Iris pigment epithelial cell (primary cell): ENCODE results near the gene ELP4.

ENCODE experiments used
- DNase-seq: peaks from one replicate; pipeline ENCODE4 v3.0.0-alpha.2; 2011; ENCODE audit warnings: low read depth

Gene ELP4

GRCh38 chr11:31779374-31779791, 269.8 kb downstream of the ELP4 start:
- peak; percentile 60 for DNase-seq

- DNase-seq, result no peak
Observed at GRCh38 chr11:31780078-31780477, 270.5 kb downstream of the ELP4 start.

DNA sequence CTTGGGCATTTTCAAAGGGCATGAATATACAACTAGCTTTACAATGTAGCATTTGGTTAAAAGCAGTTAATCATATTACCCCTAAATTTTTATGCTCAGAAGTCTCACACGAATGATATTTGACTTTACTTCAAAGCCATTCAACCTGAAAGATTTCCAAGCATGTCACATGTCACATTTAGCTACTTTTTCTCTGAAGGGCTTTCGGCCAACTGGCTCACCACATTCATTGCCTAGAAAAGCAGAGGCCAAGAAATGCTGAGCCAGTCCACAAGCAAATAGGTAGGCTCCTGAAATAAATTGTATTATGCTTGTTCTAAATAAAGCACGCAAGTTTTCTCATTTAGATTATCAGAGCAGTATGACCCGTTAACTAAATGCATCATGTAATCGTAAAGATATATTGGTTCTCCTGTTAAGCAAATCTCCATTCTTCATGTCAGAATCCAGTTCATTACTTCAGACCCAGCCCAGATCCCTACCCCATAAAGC, 271.0 kb downstream of the ELP4 start:
- no peak for DNase-seq

DNA sequence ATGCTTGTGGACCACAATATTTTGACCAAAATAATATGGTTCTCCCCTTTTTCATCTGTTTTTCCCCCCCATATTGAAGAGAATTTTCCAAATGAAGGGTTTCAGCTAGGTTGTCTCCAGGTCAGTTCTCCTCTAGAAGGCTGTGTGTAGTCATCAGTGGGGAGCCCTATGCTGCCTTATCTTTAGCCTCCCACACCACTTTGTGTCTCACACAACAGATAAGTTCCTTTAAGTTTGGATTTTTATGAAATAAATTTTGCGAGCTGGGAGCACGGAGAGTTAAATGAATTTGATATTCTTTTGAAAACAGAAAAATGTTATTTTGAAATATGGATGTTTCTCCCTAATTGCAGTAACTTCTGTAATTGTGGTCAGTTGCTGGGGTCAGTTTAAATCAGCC, 272.7 kb downstream of the ELP4 start:
- DNase-seq, result no peak

DNA sequence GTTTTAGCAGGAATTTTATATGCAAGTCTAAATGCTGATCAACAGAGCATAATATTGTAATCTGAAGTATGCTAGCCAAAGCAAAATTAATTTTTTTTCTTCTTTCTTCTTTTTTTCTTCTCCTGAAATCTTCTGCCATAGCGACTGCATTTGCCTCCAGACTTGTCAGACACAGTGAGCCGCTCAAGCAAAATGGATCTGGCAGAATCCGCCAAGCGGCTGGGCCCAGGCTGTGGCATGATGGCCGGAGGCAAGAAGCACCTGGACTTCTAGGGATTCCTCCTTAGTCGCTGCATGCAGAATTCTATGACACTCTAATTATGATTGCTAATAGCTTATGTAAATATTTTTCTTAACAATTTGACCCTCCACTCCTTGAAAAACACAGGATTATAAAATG, 273.7 kb downstream of the ELP4 start:
- no peak for DNase-seq

- no peak for DNase-seq
Observed at GRCh38 chr11:31784611-31785010, 275.0 kb downstream of the ELP4 start.

DNA sequence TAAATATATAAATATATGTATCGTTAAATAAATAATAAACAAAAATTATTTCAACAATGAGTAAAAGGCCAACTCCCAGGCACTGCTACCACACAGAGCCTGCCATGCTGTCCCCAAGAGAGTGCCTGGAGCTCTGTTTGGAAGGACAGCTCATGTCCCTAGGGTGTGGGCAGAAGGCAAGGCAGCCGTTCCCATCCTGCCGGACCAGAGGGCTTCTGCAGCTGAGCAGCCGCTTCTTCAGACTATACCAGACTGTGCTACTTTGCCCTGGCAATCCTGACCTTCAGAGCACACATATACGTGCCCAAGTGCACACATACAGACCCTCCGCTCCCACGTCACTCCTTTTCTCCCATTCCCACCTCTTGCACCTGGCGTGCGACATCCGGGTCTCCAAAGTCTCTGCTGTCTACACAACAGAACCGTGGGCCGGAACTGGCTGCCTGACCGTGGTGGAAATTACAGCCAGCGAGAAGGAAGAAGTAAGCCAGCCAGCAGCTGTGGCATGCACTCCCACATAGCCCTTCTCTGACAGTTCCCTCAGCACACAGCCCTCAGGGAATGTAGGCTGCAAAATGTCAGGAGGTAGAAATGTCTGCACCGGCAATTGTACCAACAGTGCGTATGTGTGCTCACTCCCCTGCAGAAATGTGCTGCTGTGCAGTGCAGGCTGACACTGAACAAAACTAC, 277.6 kb downstream of the ELP4 start:
- DNase-seq, result no peak

DNA sequence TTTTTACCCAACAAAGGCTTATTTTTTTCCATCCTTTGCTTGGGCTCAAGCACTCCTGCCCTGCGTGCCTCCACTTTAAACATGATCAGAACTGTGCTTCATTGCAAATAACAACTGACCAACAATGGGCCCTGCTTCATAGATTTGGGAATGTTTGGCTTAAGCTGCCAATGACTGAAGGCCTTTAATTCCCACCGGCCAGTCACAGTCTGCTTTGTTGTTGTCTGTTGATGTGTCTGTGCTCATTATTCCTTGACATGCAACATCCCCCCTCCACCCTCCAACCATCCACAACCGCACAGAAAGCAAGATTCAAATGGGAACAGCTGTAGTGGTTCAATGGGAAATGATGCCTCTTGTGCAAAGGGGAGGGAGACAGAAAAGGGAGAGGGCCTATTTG, 278.5 kb downstream of the ELP4 start:
- DNase-seq, result no peak

GRCh38 chr11:31790649-31791048, 281.1 kb downstream of the ELP4 start:
- no peak for DNase-seq

DNA sequence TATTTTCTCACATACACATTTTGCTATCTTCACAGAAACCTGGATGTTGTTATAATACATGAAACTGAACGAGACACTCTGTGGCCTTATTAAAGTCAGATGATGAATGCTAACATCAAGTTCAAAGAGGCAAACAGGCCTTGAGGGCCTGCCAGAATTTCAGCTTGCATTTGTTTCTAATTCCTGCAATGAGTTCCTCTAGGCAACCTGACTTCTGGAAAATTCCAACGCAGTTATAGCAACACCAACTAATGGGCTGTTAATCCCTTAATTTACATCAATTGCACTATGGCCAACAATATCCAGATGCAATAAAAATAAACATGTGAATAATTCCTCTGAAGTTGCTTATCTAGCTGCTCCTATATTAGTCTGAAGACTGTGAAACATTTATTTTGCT, 282.5 kb downstream of the ELP4 start:
- DNase-seq, result no peak

DNA sequence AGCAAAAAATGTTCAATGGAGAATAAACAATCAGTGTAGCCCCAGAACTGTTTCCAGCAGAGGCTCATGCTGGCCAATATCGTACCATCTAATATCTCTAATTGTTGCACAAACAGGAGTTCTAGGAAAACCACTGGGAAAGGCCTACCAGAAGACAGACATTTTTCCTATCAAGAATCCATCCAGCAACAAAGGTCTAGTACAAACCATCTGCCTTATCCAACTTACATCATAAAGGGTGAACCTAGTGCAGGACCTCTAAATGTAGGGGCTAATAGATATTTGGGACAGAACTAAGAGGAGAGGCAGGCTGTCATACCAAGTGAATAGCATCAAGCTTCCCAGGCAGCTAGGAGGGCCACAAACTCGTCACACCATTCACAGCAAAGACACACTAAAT, 282.9 kb downstream of the ELP4 start:
- no peak for DNase-seq

- no peak for DNase-seq
Observed at GRCh38 chr11:31793264-31793663, 283.7 kb downstream of the ELP4 start.

DNA sequence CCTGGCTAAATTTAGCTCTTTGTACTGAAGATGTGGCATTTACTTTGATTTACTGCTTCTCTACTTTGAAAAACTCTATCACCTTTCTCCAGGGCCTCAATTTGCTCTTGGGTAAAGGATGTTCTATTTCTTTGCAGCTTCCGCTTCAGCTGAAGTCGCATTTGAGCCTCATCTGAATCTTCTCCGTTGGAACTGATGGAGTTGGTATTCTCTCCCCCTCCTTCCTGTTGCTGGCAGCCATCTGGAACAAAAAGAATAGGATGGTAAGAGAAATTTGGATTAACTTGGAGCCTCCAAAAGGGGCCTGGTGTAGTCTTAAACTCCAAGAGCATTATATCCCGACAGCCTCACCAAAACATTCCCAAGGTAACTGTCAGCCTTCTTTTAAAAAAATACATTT, 285.0 kb downstream of the ELP4 start:
- DNase-seq, result no peak

- no peak for DNase-seq
Observed at GRCh38 chr11:31795706-31796498, 286.3 kb downstream of the ELP4 start.

GRCh38 chr11:31796499-31797189, 287.1 kb downstream of the ELP4 start:
- DNase-seq, result no peak

DNA sequence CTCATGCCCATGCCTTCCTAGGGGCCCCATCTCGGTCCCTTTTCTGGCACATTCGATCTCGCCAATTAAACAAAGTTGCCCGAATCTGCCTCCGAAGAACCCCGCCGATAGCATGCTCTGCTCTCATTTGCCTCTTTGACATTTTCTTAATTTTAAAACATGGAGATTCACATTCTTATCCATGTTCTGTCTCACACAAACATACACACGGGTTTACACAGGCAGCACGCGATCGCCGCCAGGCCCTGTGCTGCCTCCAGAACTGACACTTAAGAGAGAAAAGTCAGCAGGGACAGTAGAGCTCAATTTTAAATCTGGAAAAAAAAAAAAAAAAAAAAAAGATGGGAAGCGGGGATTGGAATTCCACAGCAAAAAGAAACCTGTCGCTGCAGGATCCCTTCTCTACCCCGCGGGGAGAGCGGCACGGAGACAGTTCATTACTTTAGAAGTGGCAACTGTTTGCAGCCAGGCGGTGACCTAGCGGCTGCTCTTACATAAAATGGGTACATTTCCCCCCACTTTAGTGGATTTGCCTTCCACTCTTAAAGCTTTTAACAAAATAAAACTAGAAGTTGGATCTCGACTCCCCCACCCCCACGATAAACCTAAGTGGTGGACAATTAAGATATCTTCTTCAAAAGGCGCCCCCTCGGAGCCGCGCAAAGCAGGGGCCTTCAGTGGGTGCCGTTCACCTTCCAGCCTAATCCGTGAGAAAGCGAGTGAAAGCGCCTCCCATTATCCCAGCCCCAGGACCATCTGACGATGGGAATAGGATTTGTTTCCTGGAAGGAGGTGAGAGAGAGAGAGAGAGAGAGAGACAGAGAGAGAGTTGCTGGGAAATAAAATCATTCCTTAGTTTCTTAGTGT, 287.9 kb downstream of the ELP4 start:
- no peak for DNase-seq

DNA sequence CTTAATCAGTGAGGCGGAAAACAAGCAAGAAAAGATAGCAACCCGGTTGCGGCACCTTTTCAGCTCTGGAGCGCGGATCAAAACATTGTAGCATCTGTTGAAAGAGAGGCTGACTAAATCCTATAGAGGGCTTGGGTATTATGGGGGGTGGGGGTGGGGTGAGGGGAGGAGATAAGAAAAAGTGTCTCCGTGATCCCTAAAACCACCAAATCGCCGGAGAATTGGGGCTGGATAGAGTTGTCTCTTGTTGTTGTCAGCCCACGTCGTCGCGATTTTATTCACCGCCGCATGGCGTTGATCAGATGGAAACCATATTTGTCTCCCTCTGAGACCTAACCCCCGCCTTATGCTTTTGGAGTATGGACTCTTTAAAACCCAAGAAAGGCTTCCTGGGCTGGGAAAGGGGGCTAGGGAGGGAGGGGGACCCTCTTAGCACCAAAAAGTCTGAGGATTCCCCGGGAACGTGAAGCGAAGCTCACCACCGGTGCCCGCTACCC, 288.5 kb downstream of the ELP4 start:
- DNase-seq, result no peak

- DNase-seq, result no peak
Observed at GRCh38 chr11:31798554-31799434, 289.2 kb downstream of the ELP4 start.

DNA sequence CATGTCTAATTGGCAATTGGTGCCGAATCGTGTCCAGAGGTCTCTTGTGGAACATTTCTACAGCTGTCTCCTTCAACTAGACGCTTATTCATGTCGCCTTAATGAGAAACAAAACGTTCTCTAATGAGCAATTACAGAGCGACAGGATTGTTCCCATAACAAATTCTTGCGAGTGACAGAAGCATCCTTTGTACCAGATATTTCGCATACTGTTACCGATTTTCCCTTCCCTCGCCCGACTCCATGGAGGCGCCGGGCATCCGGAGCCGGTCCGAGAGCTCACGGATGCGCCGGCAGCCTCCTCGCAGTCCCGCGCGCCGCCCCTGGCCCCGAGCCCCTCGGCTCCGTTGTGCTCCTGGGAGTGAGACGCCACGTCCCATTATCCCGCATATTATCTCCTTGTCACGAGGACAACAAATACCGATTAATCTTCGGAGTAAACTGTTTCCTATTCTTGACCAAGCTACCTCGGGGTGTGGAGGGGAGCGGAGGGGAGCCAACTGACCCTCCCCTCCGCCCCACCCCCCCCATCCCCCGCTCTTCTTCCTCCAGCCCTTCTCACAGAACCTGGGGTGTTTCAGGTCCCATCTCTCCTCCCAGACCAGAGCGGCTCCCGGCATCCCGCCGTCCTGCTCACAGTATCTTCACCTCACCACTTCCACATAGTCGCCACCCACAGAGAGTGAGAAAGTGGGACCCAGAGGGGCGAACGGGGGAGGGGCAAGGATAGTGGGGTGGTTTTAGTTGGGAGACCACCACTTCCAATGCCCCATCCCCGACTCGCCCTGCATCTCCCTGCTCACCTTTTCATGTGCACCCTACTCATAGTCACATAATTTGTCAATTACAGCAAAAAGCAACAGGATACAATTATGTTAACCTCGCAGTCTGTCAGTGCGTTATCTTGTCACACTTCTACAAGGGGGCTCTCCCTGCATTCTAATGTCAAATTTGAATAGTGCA, 290.1 kb downstream of the ELP4 start:
- no peak for DNase-seq
